ENCODE results near the gene WDR91.
"Not testable (repeated sequence)": the region's sequence is repeated elsewhere in the genome, so short reads cannot be mapped to it uniquely, and the experiment has no call there.

DNA sequence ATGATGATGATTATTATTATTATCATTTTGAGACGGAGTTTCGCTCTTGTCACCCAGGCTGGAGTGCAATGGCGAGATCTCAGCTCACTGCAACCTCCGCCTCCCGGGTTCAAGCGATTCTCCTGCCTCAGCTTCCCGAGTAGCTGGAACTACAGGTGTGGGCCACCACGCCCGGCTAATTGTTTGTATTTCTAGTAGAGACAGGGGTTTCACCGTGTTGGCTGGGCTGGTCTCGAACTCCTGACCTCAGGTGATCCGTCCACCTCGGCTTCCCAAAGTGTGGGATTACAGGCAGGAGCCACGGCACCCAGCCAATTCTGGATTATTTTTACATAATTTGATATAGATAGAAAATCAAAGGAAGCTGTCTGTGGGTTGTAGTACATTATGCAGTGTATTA lies 22.8 kb upstream of the WDR91 start:
- not testable (repeated sequence) for TF ChIP-seq RFX5 (IDR thresholded peaks at IDR 0.05); CHD4 (IDR thresholded peaks at IDR 0.05; ENCODE audit: borderline replicate concordance); MAFK (IDR thresholded peaks at IDR 0.05; ENCODE audit: partially characterized antibody)
- TF ChIP-seq, protein P1, sequence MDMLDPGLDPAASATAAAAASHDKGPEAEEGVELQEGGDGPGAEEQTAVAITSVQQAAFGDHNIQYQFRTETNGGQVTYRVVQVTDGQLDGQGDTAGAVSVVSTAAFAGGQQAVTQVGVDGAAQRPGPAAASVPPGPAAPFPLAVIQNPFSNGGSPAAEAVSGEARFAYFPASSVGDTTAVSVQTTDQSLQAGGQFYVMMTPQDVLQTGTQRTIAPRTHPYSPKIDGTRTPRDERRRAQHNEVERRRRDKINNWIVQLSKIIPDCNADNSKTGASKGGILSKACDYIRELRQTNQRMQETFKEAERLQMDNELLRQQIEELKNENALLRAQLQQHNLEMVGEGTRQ (IDR thresholded peaks at IDR 0.05) = not testable (repeated sequence)
